GM12891 (cell line): ENCODE data around the gene PRR36.

Source experiments
- DNase-seq: peaks from one replicate; pipeline ENCODE4 v3.0.0; 2011; ENCODE audit warnings: low spot score; ENCODE audit not compliant: insufficient read length
- FAIRE-seq: peaks from 2 replicates; lab custom pipeline; 2011; peaks lifted over from hg19 to GRCh38; lab: Jason Lieb, UNC
- PAX5 ChIP-seq: IDR thresholded peaks from 2 replicates; pipeline ENCODE4 v1.6.1; 2011; ENCODE audit warnings: low read length, moderate library complexity, mild to moderate bottlenecking; ENCODE audit not compliant: insufficient read depth, severe bottlenecking
- POLR2A ChIP-seq: IDR thresholded peaks from 2 replicates; pipeline ENCODE4 v1.6.1; 2011; ENCODE audit warnings: low read depth, low read length, control low read depth
- POLR2AphosphoS5 ChIP-seq: IDR thresholded peaks from 2 replicates; pipeline ENCODE4 v1.6.1; 2011; ENCODE audit warnings: low read depth, low read length, control low read depth
- POU2F2 ChIP-seq: IDR thresholded peaks from 2 replicates; pipeline ENCODE4 v1.6.1; 2011; ENCODE audit warnings: low read depth, mild to moderate bottlenecking, control low read depth, low read length, moderate library complexity
- SPI1 ChIP-seq: IDR thresholded peaks from 2 replicates; pipeline ENCODE4 v1.6.1; 2011; ENCODE audit warnings: low read depth, low read length, control low read depth
- TAF1 ChIP-seq: IDR thresholded peaks from 2 replicates; pipeline ENCODE4 v1.6.1; 2011; ENCODE audit warnings: low read depth, low read length, control low read depth

PRR36 gene

DNA sequence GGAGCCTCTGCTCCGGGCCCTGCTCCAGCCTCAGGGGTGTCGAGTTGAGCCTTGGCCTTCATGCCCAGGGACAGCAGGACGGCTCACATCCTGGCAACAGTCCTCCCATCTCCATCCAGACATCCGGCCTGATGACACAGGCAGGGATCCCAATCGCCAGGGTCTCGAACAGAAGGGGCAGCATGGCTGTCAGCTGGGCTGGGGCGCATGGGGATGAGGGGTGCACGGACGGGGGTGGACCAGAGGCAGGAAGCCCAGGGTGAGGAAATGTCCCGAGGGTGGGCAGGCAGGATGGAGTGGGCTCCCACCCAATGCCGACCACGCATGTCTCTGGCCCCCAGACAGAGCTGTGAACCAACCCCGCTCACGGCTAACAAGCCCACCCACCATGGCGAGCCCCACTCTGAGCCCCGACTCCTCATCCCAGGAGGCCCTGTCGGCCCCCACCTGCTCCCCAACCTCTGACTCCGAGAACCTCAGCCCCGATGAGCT lies 28.0 kb downstream of the PRR36 start:
- DNase-seq = no peak
- no peak for FAIRE-seq
- TF ChIP-seq POLR2AphosphoS5 (no peak), SPI1 (no peak), TAF1 (no peak), PAX5 (no peak), POLR2A (no peak), POU2F2 (no peak)

DNA sequence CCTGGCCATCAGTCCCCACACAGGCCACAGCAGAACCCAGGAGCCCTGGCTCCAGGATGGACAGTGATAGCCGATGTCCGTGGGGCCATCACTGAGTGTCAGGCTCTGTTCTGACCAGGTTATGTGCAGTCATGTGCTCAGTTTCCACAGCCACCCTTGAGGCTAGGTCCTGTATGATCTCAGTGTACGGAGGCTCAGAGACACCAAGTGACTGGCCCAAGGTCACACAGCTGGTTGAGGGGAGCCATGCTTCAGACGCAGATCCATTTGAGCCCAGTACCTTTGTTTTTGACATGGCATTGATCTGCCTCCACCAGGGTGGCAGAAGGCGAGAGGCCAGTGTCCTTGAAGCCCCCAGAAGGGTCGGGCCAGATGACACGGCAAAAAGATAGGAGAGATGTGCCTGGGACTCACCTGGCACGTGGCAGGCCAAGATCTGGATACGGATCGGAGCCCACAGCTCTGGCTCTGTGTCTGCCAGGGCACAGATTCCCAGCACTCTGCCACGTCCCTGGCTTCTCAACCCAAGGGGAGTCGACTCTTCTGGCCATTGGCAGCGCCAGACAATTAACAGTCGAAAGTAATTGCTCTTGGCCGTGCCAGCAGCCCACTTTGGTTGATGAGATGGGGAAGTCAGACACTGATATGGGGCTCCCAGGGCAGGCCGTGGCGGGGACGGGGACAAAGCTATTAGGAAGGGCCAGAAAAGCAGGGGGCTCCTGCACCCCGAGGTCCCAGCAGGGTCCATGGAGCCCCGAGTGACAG lies 28.6 kb downstream of the PRR36 start:
- TF ChIP-seq POU2F2 (no peak), POLR2AphosphoS5 (no peak), SPI1 (no peak), PAX5 (no peak), POLR2A (no peak), TAF1 (no peak)
- DNase-seq (no peak), FAIRE-seq (no peak)

DNA sequence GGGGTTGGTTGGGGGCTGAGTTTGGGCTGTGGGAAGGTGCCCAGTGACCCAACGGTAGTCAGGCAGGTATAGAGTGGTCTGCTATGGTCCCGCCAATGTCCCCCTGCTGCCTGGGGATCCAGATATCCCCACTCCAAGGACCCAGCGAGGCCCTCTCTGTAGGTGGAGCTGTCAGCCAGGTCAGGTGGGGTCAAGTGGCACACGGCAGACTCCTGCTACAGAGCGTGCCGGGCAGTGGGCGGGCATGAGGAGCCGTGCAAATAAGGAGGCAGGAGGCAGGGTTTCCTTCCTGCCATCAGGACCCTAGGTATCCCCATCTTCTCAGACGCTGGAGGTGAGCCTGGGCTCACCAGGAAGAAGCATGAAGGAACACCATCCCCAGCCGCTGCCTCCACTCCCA lies 29.2 kb downstream of the PRR36 start:
- peak; percentile 5 for DNase-seq
- FAIRE-seq = no peak
- no peak for TF ChIP-seq PAX5
- no peak for TF ChIP-seq SPI1
- no peak for TF ChIP-seq TAF1
- TF ChIP-seq POLR2AphosphoS5 = no peak
- TF ChIP-seq POU2F2 = no peak
- no peak for TF ChIP-seq POLR2A

DNA sequence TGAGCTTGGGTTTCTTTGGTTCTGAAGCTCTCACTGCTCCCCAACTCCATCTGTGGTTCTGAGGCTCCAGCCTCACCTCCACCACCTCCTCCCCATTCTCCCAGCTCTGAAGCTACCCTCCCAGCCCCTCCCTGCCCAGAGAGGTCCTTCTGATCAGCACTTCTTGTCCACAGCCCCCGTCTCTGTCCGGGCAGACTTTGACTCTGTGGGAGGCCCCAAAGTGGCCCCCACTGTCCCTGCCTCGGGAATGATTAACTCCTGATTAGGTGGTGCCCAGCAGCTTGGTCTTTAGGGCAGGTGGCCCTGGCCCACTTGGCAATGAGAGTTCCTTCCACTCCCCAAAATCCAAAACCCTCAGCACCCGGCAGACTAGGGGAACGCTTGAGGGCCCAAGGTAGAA lies 29.8 kb downstream of the PRR36 start:
- DNase-seq (peak; percentile 10), FAIRE-seq (no peak)
- no peak for TF ChIP-seq POU2F2
- TF ChIP-seq PAX5 = no peak
- TF ChIP-seq SPI1 = no peak
- no peak for TF ChIP-seq TAF1
- TF ChIP-seq POLR2AphosphoS5 = no peak
- no peak for TF ChIP-seq POLR2A

DNA sequence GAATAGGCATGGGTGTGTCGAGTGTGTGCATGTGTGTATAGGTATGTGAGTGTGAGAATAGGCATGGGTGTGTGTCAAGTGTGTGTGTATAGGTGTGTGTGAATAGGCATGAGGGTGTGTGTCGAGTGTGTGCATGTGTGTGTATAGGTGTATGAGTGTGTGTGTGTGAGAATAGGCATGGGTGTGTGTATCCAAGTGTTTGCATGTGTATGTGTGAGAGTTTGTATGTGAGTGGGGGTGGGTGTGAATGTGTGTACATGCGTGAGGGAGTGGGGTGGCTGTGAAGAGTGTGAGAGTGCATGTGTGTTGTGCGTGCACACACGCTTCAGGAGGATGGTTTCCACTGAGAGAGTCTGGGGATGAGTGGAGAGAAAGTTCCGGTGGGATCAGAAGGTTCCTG lies 30.7 kb downstream of the PRR36 start:
- no peak for FAIRE-seq
- no peak for TF ChIP-seq POU2F2
- no peak for TF ChIP-seq TAF1
- no peak for TF ChIP-seq PAX5
- TF ChIP-seq POLR2A = no peak
- TF ChIP-seq SPI1 = no peak
- TF ChIP-seq POLR2AphosphoS5 = no peak

DNA sequence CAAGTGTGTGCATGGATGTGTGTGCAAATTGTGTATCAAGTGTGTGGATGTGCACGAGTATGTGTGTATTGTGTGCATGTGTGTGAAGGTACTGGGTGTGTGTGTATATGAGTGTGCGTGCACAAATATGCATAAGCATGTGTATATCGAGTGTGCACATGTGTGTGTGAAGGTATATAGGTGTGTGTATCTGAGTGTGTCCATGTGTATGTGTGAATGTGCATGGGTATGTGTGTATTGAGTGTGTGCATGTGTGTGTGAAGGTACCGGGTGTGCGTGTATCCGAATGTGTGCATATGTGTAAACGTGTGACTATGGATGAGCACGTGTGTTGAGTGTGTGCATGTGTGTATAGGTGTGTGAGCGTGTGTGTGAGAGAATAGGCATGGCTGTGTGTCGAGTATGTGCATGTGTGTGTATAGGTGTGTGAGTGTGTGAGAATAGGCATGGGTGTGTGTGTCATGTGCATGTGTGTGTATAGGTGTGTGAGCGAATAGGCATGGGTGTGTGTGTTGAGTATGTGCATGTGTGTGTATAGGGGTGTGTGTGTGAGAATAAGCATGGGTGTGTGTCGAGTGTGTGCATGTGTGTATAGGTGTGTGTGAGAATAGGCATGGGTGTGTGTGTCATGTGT lies 31.4 kb downstream of the PRR36 start:
- DNase-seq (no peak), FAIRE-seq (no peak)
- no peak for TF ChIP-seq SPI1
- no peak for TF ChIP-seq TAF1
- TF ChIP-seq POLR2AphosphoS5 = no peak
- no peak for TF ChIP-seq PAX5
- TF ChIP-seq POU2F2 = peak; percentile 37; the same call in 1 of the 2 replicates
- no peak for TF ChIP-seq POLR2A

More for the DNA sequence above, 30.7 kb downstream of the PRR36 start:
- no peak for DNase-seq

DNA sequence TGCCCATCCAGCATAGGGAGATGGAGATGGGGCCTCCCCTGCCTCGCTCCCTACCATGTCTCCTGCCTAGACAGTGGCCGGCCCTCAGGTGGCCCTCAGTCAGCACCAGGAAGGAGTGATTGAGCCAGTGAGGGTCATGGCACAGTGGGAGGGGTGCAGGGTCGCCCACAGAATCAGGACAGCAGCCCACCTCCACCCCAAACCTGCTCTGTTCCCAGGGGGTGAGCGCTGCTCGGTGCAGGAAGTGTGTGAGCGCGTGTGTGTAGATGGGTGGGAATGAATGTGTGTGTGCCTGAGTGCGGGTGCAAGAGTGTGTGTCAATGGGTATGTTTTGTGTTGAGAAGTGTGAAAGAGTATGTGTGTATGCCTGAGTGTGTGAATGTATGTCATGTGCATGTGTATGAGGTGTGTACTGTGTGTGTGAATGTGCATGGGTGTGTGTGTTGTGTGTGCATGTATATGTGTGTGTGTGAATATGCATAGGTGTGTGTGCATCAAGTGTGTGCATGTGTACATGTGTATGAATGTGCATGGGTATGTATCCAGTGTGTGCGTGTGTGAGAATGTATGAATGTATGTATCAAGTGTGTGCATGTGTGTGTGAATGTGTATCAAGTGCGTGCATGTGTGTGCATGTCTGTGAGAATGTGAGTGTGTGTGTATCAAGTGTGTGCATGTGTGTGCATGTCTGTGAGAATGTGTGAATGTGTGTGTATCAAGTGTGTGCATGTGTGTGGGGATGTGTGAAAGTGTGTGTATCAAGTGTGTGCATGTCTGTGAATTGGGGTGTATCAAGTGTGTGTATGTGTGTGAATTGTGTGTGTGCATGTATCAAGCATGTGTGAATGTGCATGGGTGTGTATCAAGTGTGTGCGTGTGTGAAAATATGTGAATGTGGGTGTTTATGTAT lies 32.2 kb downstream of the PRR36 start:
- no peak for FAIRE-seq
- no peak for DNase-seq
- no peak for TF ChIP-seq POLR2AphosphoS5
- TF ChIP-seq POU2F2 = no peak
- no peak for TF ChIP-seq TAF1
- TF ChIP-seq POLR2A = no peak
- no peak for TF ChIP-seq SPI1
- TF ChIP-seq PAX5 = no peak

DNA sequence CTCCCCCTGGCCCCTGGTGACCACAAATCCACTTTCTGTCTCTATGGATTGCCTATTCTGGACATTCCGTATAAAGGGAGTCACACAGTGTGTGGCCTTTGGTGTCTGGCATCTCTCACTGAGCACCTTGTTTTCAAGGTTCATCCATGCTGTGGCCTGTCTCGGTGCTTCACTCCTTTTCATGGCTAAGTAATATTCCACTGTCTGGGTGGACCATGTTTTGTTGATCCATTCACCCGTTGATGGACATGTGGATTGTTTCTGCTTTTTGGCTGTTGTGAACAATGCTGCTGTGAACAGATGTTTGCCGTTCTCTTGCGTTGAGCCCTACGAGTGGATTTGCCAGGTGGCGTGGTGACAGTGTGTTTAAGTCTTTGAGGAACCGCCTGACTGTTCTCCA lies 33.6 kb downstream of the PRR36 start:
- TF ChIP-seq POLR2AphosphoS5 = no peak
- TF ChIP-seq TAF1 = no peak
- no peak for TF ChIP-seq SPI1
- no peak for TF ChIP-seq POU2F2
- no peak for TF ChIP-seq PAX5
- TF ChIP-seq POLR2A = no peak
- FAIRE-seq (no peak), DNase-seq (no peak)

DNA sequence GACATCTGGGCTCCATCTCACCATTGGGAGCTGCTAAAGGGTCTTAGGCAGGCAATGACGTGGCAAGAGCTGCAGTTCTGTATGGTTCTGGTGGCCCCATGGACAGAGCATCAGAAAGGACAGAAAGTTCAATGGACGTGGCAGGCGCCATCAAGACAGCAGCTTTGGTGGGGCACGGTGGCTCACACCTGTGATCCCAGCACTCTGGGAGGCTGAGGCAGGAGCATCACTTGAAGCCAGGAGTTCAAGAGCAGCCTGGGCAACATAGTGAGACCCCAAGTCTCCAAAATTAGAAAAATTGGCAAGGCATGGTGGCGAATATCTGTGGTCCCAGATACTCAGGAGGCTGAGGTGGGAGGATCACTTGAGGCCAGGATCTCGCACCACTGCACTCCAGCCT lies 34.7 kb downstream of the PRR36 start:
- DNase-seq = no peak
- FAIRE-seq = no peak
- TF ChIP-seq PAX5 (no peak), POLR2AphosphoS5 (no peak), TAF1 (no peak), SPI1 (no peak), POLR2A (no peak), POU2F2 (no peak)
